Femur (tissue), 1 donor: Measurements from ENCODE around the gene TMC2.

Experiments
- DNase-seq: peaks from one replicate; pipeline ENCODE4 v3.0.0-alpha.2; 2017

The TMC2 gene

DNA sequence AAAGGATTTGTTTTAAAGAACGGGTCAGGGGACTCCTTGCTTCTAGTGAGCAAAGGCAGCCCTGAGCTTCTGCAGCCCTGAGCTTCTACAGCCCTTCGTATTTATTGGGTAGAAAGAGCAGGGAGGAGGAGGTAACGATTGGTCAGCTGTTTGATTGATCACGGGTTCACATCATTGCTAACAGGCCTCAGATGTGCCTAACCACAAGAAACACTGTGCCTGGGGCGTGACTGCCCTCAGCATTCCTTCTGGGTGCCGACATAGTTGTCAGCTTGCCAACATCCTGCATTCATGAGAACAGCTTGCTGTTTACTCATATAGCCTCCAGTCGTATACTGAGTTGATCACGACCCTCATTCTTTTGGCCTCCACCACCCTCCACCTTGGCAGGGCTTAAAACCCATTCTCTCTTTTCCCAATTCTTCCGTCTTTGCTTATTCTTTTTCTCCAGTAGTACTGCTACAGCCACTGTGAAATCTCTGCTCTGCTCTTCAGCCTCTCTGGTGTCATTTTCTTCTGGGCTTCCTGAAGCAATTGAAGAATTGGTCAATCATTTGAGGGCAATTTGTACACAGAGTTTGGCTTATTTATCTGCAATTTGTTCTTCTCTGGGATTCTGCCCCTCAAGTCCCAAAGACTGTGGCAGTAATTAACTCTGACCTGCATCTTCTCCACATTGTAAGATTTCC, 90.6 kb downstream of the TMC2 start:
- DNase-seq: no peak

DNA sequence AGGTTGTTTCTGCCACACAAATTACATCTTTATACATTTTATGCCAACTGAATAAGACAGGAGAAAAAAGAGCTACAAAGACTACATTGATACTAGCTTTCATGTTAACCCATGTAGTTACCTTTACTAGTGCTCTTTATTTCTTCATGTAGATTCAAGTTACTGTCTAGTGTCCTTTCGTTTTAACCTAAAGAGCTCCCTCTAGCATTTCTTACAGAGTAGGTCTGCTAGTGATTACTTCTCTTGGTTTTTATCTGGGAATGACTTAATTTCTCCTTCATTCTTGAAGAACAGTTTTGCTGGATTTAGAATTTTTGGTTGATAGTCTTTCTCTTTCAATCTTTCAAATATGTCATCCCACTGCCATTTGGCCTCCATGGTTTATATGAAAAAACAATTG, 94.9 kb downstream of the TMC2 start:
- DNase-seq: no peak

DNA sequence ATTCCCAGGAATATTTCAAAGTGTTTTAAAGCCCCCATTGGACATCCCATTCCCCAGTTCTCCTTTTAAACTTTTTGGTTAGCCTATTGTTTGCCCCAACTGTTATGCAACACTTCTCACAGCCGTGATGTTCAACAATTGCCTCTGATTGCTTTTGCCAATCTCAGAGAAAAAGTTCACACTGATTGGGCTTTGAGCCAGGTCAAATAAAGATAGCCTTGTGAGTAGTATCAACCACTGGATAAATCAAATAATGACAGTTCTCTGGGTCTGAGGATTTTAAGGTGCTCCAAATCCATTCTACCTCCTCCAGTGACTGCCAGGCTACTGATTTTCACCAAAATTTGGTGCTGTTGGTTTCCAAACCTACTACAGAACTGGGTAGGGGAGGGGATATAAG, 97.0 kb downstream of the TMC2 start:
- DNase-seq: no peak

DNA sequence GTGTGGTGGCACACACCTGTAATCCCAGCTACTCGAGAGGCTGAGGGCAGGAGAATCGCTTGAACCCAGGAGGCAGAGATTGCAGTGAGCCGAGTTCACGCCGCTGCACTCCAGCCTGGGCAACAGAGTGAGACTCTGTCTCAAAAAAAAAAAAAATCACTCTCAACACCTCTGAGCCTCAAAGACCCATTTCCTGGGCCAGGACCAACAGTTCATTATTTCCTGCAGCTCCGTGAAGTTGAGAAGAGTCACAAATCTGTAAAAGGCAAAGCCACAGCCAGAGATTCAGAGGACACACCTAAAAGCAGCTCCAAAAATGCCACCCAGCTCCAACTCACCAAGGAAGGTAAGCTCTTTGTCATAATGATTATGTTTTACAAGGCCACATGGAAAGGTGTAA, 100.9 kb downstream of the TMC2 start:
- DNase-seq: no peak

DNA sequence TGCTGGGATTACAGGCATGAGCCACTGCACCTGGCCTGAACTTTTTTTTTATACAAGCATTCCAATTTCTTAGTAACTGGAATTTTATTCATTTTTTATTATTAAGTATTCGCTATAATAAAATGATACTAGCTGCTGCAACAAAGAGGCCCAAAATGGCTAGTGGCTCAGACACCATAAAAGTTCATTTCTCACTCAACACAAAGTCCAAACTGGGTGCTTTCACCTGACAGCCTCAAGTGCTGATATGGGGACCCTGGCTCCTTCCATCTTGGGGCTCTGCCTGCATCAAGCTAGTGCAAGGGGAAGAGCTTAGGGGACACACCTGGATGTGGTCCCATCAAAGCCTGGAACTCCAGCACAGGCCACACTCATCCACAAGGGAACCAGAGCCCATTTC, 103.9 kb downstream of the TMC2 start:
- no peak for DNase-seq

DNA sequence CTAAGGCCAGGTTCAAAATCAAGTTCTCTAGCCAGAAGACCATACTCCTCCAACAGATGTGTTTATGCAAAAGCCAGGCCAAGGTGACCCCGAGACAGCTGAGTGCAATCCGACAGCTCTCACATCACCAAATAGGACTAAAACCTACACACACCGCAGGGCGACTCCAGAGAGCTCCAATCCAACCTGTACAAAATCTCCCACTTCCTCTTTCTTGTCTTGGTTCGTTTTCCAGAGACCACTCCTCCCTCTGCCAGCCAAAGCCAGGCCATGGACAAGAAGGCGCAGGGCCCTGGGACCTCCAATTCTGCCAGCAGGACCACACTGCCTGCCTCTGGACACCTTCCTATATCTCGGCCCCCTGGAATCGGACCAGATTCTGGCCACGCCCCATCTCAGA, 104.5 kb downstream of the TMC2 start:
- DNase-seq: no peak

DNA sequence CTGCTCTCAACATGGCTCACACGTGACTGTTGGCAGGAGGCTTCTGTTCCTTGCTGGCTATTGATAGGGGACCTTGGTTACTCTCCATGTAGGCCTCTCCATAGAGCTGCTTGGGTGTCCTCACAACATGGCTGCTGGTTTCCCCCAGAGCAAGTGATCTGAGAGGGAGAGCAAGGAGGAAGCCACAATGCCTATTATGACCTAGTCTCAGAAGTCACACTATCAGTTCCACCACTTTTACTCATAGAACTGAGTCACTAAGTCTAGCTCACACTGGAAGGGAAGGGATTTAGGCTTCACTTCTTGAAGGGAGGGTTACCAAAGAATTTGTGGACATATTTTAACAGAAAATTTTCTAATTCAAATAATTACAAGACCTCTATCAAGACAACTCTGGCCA, 107.3 kb downstream of the TMC2 start:
- DNase-seq: no peak

DNA sequence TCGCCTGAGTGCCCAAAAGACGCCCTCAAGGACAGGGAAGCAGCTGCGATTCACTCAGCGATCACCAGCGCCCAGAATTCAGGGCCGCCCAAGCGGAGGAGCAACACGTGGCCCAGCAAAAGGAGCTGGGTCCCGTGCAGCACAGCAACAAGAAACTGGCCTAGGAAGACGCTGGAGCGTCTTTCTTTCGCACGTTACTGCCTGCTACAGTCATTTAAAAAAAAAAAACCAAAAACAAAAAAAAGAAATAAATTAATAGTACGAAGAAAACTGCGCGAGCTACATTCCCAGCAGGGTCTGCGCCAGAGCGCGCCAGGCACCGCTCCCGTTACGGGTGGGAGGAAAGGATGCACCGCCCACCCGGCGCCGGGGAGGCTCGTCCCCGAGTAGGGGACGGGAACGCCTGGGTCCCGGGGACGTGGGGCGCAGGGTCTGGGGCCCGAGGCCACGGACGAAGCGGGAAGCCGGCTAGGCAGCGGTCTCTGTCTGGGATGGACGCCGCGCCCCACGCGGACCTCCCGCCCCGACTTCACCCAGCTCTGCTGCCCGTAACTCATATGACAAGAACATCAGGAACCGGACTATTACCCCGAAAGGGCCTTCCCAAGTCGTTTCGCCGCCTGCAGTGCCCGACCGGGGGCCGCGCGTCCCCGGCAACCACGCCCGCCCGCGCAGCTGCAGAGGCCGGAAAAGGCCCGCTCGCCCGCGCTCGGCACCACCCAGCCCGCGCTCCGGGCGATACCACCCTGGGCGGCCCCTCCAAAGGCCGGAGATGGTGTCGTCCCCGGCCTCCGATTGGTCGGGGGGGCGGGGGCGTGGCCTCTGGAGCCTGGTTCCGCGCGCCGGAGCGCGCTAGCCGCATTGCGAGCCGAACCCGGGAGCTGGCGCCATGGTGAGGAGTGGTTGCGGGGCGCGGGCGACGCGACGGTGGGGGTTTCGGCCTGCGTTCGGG, 115.7 kb downstream of the TMC2 start, which contains the start of gene NOP56:
Gene NOP56, plus strand, starts transcription at position 861 of the 952 bp plus-strand sequence. Its CDS starts 29 bp downstream, at position 890.
- peak; percentile 96 for DNase-seq

DNA sequence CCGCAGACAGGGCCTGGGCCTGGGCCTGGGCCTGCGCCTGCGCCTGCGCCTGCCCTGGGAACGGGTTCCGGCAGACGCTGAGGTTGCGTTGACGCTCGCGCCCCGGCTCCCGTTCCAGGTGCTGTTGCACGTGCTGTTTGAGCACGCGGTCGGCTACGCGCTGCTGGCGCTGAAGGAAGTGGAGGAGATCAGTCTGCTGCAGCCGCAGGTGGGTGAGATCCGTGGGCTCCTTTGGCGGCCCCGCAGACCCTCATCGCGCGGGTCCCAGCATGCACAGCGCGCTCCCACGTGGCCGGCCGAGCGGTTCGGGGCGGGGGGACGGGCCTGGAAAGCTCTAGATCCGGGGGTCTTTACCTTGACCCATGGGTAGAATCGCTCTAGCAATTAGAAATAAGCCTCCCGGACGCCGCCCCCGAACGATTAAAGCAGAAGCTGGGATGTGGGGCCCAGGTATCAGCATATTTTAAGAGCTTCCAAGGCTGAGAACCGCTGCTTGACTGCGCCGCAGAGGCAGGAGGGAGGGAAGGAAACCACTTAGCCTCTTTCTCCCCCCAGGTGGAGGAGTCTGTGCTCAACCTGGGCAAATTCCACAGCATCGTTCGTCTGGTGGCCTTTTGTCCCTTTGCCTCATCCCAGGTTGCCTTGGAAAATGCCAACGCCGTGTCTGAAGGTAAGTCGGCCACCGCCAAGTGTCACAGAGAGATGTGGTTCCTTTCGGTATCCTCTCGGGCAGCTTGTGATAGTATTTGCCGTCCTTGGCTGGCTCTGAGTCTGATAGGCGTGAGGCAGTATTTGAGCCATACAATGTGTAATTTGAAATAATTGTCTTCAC, 116.6 kb downstream of the TMC2 start:
- peak; percentile 66 for DNase-seq

DNA sequence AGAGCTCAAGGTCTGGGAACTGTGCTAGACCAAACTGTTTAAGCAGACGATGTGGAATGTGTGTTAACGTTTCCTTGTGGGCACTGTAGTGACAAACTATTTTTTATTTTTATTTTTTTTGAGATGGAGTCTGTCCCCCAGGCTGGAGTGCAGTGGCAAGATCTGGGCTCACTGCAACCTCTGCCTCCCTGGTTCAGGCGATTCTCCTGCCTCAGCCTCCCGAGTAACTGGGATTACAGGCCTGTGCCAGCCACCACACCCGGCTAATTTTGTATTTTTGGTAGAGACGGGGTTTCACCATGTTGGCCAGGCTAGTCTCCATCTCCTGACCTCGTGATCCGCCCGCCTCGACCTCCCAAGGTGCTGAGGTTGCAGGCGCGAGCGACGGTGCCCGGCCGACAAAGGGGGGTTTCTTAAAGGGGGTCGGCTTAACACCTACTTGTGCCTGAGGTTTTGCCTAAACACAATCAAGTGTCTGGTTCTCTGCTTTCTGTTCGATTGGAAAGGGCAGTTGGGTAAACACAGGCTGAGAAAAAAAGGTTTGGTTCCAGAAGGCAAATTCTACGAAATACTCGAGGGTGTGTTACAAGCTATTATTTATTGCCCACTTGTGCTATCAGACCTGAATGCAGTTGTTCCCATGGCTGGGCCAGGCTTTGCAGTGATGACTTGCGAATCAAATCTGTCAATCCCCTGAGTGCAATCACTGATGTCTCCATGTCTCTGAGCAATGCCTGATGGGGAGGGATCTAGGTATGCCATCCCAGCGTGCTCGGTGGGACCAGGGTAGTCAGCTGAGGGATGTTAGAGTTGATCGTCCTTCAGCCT, 117.4 kb downstream of the TMC2 start:
- no peak for DNase-seq

DNA sequence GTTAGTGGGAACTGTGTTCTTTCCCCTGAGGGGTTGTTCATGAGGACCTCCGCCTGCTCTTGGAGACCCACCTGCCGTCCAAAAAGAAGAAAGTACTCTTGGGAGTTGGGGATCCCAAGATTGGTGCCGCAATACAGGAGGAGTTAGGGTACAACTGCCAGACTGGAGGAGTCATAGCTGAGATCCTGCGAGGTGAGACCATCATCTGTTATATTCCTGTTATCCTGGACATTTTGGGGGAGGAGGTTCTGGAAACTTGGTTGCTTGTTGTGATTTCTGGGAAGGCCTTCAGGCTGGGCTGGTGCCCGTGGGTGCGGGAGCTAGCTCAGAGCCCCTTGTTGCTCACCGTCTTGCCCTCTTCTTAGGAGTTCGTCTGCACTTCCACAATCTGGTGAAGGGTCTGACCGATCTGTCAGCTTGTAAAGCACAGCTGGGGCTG, 118.0 kb downstream of the TMC2 start:
- DNase-seq: no peak

DNA sequence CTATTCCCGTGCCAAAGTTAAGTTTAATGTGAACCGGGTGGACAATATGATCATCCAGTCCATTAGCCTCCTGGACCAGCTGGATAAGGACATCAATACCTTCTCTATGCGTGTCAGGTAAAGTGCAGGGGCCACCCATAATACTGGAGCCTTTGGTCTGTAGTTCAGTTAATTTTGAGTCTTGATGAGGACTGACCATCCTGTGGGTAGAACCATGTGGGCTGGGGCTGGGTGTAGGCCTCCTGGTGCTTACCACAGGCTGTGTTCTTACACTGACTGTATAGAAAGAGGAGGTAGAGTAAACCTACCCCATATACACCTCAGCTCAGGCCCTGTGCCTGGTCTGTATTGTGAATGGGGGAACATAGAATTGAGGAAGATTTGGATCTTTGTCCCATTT, 118.5 kb downstream of the TMC2 start:
- DNase-seq: no peak

DNA sequence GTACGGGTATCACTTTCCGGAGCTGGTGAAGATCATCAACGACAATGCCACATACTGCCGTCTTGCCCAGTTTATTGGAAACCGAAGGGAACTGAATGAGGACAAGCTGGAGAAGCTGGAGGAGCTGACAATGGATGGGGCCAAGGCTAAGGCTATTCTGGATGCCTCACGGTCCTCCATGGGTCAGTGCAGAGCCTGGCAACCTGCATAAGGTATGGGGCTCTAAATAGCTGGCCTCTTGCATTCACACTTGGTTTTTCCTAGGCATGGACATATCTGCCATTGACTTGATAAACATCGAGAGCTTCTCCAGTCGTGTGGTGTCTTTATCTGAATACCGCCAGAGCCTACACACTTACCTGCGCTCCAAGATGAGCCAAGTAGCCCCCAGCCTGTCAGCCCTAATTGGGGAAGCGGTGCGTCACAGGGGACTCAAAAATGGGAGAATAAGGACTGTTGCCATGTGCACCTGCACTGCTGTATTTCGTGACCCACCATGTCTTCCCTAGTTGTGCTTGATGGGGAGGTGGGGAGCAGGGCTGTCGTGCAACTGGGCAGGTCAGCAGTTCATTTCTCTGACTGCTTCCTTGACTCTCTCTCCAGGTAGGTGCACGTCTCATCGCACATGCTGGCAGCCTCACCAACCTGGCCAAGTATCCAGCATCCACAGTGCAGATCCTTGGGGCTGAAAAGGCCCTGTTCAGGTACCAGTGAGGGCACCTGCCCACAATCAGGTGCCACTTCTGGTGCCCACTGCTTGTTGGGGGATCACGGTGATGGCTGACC, 119.2 kb downstream of the TMC2 start:
- no peak for DNase-seq

DNA sequence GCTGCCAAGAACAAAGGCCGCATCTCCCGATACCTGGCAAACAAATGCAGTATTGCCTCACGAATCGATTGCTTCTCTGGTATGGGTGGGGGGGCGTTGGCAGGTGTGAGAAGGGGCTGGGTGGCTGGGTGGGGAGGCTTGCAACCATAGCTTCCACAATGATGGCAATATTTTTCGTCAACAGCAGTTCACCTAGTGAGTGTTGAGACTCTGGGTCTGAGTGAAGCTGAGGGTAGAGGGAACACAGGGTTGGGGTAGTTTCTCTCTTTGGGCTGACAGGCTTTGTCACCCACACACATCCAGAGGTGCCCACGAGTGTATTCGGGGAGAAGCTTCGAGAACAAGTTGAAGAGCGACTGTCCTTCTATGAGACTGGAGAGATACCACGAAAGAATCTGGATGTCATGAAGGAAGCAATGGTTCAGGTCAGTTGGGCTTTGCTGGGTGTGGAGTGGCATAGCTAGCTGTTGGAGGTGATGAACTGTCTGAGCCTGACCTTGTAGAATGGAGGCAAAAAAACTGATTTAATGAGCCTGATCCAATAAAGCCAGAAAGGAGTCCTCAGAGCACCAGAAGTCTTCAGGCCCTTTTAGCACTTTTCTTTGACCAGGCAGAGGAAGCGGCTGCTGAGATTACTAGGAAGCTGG, 120.2 kb downstream of the TMC2 start:
- DNase-seq: no peak

DNA sequence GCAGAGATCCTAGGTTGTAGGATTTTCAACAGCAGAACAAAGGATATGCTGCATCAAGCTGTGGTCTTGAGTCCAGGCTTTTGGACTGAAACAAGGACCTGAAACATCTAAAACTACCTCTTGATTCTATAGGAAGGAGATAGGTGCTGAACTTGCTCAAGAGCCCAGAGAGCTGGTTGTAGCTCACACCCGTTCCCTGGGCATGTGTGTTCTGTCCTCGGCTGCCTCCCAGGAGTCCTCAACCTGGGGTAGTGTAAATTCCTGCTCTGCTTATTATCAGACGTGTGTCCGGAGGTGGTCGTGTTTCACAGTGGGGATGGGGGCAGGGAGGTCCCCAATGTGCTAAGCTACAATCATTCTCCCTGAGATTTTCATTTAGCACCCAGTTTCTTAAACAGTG, 120.9 kb downstream of the TMC2 start:
- DNase-seq: no peak

DNA sequence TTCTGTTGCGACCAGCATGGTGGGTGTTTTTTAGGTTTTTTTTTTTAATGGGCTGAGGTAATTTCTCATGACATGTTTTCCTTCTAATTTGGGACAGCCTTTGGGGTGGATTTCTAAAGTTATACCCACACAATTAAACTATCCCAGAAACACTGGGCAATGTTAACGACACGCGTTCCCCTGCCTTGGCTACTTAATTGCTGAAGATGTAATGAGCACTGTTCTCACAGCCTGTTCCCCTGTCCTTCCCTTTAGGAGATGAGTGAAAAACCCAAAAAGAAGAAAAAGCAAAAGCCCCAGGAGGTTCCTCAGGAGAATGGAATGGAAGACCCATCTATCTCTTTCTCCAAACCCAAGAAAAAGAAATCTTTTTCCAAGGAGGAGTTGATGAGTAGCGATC, 121.3 kb downstream of the TMC2 start:
- no peak for DNase-seq

DNA sequence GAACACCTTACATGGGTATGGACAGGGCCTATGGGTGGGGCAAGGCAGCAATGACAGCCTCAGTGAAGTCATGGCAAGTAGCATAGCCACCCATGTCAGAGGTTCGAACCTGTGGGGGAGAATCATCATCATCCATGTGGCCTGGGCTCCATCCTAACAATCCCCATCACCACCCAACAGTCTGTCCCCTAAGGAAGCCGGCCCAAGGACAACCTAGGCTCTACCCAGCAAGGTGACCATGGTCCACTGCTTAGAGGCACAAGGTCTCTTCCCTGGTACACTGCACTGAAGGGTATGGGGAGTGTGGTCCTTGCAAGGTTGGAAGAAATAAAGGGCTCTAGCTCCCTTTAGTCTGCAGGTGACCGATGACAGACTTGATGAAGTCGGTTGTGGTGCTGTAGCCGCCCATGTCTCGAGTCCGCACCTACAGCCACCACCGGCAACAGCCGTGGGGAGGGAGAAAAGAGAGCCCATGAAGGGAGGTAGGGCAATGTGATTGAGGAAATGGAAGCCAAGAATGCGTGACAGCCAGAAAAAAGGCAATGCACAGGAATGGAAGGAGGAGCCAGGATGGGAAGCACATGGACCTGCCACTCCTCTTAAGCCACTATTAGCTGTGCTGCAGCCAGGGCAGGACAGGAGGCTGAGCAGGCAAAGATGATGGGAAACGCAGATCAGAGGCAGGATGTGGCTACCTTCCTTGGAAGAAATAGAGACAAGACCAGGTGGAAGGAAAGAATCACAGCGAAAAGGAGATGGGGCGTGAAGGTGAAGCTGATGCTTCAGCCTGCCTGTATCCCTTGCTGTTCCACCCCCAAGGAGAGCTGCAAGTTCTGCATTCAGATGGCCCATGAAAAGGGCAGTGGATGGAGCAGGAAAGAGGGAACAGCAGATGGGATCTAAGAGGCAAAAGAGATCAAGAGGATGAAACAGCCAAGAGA, 122.3 kb downstream of the TMC2 start:
- DNase-seq: no peak

DNA sequence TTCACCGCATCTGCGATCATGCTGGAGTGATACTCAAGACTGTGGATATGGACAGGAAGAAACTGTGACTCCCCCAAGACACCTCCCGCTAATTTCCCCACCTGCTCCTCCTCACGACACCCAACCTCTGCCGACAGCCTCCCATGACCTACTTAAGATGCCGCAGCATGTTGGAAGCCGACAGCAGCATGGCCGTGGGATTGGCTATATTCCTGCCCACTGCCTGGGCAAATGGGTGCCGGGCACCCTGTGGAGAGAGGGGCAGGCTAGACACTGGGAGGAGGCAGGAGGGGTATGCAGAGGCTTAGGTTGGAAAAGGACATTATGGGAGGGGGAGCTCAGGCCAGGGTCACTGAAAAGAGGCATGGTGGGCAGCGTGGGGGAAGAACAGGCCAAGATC, 123.2 kb downstream of the TMC2 start:
- no peak for DNase-seq

DNA sequence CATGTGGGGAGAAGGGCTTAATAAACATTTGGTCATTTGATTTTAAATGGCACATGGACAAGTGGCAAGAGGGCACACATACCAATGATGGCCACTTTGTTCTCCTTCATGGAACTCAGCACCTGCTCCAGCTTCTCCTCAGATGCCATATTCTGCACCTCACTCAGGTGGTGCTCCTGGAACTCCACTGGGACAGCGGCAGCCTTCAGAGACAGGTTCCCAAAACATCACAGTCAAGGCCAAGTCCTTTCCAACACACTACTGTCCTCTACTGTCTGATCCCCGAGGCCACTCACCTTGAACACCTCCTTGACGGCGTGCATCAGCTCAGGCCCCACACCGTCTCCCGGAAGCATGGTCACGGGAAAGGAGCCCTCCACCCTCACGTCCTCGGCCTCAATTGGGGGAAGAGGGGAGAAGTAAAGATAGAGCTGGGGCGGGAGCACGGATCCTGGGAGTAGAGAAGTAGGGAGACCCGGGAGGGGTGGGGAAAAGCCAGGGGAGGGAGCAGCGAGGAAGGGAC, 127.1 kb downstream of the TMC2 start:
- no peak for DNase-seq
